OCI-LY7 (cell line): ENCODE measurements around the gene PLPPR1. TPM values are rescaled to one million over a fixed set of nuclear protein-coding genes. Genes with fewer than 3 reads are reported as not detected.
A peak's percentile ranks its signal among the peaks of the same experiment; 100 is the strongest.

Experiments
- Bru-seq: library from RNA; stranded (reverse); fragments of 400-500 nt; gene quantifications from one replicate; lab custom pipeline; 2021; lab: Mats Ljungman, UMichigan
- BruChase-seq, 2 experiments: library from RNA; stranded (reverse); fragments of 400-500 nt; gene quantifications; one replicate each; lab custom pipeline; 2021; lab: Mats Ljungman, UMichigan
- BruUV-seq: library from RNA; stranded (reverse); fragments of 400-500 nt; replicated peaks from 2 replicates; lab custom pipeline; 2021; lab: Mats Ljungman, UMichigan
- CTCF ChIA-PET: fragments of 300-600 bp; sonication (Branson Sonifier 250); formaldehyde crosslinking; loops from one replicate; lab custom pipeline; 2022; ENCODE audit warnings: antibody characterized with exemption; ENCODE audit not compliant: unreplicated experiment; lab: Charles Lee
- POLR2A ChIA-PET: fragments of 300-600 bp; sonication (Branson Sonifier 250); formaldehyde crosslinking; loops from one replicate; lab custom pipeline; 2022; ENCODE audit warnings: antibody characterized with exemption; lab: Charles Lee
- DNase-seq: peaks from one replicate; pipeline ENCODE4 v3.0.0-alpha.2; 2015; ENCODE audit warnings: low spot score
- H2AFZ ChIP-seq: fragments of 200-600 bp; sonication (generic), shearing (Covaris generic); 2 replicates; pipeline ENCODE4 v1.6.1; 2014; ENCODE audit warnings: mild to moderate bottlenecking, antibody characterized with exemption, low read length, moderate library complexity
- H3K27ac ChIP-seq: fragments of 200-600 bp; sonication (generic); 2 replicates; pipeline ENCODE4 v1.5.1; 2014; ENCODE audit warnings: mixed run types, low read depth, mild to moderate bottlenecking, moderate library complexity, low read length, inconsistent platforms; ENCODE audit not compliant: poor library complexity, severe bottlenecking
- H3K36me3 ChIP-seq: fragments of 200-600 bp; sonication (generic); 2 replicates; pipeline ENCODE4 v1.6.1; 2014; ENCODE audit warnings: mild to moderate bottlenecking, antibody characterized with exemption, low read length, moderate library complexity, mixed read lengths; ENCODE audit not compliant: insufficient read depth
- H3K4me1 ChIP-seq: fragments of 200-600 bp; sonication (generic); 2 replicates; pipeline ENCODE4 v1.5.1; 2014; ENCODE audit warnings: mild to moderate bottlenecking, low read length; ENCODE audit not compliant: insufficient read depth, poor library complexity, severe bottlenecking
- H3K4me2 ChIP-seq: fragments of 200-600 bp; sonication (generic); 2 replicates; pipeline ENCODE4 v1.6.1; 2014; ENCODE audit warnings: mild to moderate bottlenecking, low read length
- H3K4me3 ChIP-seq: fragments of 200-600 bp; sonication (generic); 2 replicates; pipeline ENCODE4 v1.5.1; 2014; ENCODE audit warnings: mild to moderate bottlenecking, low read depth, low read length; ENCODE audit not compliant: poor library complexity, severe bottlenecking
- H3K79me2 ChIP-seq: fragments of 200-600 bp; sonication (generic); 2 replicates; pipeline ENCODE4 v1.6.1; 2016; ENCODE audit warnings: low read depth, mild to moderate bottlenecking, low read length, moderate library complexity, mixed read lengths; ENCODE audit not compliant: insufficient read depth
- H3K9me2 ChIP-seq: fragments of 200-600 bp; sonication (generic); 2 replicates; pipeline ENCODE4 v1.6.1; 2016; ENCODE audit warnings: mild to moderate bottlenecking, low read length, mixed read lengths; ENCODE audit not compliant: insufficient read depth
- H3K9me3 ChIP-seq: fragments of 200-600 bp; sonication (generic); 2 replicates; pipeline ENCODE4 v1.6.1; 2014; ENCODE audit warnings: mild to moderate bottlenecking, mixed run types, low read length, mixed read lengths
- H4K20me1 ChIP-seq: fragments of 200-600 bp; sonication (generic); 2 replicates; pipeline ENCODE4 v1.6.1; 2014; ENCODE audit warnings: mild to moderate bottlenecking, antibody characterized with exemption, low read length, moderate library complexity, mixed read lengths; ENCODE audit not compliant: insufficient read depth
- EZH2phosphoT487 ChIP-seq: fragments of 200-600 bp; sonication (generic); IDR thresholded peaks from 2 replicates; pipeline ENCODE4 v1.6.1; 2018; ENCODE audit warnings: low read depth, borderline replicate concordance, mild to moderate bottlenecking, mixed run types, antibody characterized with exemption, low read length, moderate library complexity, mixed read lengths
- intact Hi-C: fragments of 100-400 bp; cut with micrococcal nuclease; formaldehyde crosslinking; loops from one replicate; pipeline ENCODE4 v1.10.0; 2022; ENCODE audit not compliant: unreplicated experiment
- long read RNA-seq: library from polyadenylated mRNA; stranded (forward); transcript quantifications from one replicate; pipeline ENCODE4 v2.0.0, GENCODE V29; 2022
- total RNA-seq, 2 experiments: library from RNA; depleted of rRNA in 1 of 2; stranded (reverse); fragments of >200 nt in 1 of 2; shearing (Covaris generic) in 1 of 2; gene quantifications; 2 replicates each; pipeline ENCODE4 v1.2.3, GENCODE V29; 2014 to 2022
- TF ChIP-seq, protein P1 (sequence below): fragments of 200-600 bp; sonication (generic); conservative IDR thresholded peaks from 2 replicates; pipeline ENCODE4 v1.5.1; 2014; ENCODE audit warnings: mild to moderate bottlenecking, antibody characterized with exemption, low read length, moderate library complexity, mixed read lengths

Gene PLPPR1
- not detected in 2 replicates for total RNA-seq (2014; rRNA removed; shearing (Covaris generic))
- total RNA-seq (2022), result not detected in 2 replicates
- Bru-seq, nascent RNA, result percentile 2 among the genes with signal in this experiment
- percentile 2 among the genes with signal in this experiment for BruChase-seq, experiment 1, labeled RNA remaining after a 6-hour chase
- not detected for BruChase-seq, experiment 2, labeled RNA remaining after a 2-hour chase
- long read RNA-seq, result 0 reads

DNA sequence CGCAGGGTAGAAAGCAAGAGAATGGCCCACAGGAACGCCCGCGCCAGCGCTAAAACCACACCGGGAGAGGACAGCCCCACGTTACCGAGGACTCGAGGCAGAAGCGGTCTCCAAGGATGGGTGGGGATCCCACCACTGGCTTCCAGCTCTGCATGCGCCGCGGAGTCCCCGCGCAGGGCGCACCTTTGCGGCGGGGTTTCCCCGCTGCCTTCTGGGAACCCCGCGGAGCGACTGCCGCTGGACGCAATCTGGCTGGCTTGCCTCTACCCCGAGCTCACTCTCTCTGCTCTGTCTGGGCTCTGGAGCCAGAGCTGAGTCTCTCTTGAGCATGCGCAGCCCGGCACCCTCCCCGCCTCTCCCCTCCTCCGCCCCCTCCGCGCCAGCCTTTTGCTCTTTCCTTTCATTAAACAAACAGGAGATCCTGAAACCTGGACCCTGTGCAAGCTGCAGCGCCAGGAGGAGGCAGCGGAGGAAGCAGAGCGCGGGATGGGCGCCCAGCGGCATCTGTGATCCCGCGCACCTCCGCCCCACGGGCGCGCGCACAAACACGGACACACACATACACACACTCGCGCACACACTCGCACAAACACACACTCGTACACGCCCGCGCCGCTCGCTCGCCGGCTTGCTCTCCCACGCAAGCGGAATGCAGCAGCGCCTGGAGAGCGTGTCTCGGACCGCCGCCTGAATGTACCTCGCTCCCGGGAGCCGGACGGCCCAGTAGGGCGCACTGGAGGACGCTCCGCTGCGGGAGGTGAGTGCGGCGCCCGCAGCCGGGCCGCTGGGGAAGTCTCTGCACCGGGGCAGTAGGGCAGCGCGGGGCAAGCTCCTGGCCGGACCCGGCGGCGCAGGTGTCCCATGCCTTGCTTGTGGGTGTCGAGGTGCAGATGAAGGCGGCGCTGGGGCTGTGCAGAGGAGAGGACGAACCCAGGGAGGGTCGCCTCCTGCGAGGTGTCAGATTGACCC lies at the start of gene PLPPR1:
Gene PLPPR1, plus strand, starts transcription at position 382 of the 969 bp plus-strand sequence.
- TF ChIP-seq, protein P1, sequence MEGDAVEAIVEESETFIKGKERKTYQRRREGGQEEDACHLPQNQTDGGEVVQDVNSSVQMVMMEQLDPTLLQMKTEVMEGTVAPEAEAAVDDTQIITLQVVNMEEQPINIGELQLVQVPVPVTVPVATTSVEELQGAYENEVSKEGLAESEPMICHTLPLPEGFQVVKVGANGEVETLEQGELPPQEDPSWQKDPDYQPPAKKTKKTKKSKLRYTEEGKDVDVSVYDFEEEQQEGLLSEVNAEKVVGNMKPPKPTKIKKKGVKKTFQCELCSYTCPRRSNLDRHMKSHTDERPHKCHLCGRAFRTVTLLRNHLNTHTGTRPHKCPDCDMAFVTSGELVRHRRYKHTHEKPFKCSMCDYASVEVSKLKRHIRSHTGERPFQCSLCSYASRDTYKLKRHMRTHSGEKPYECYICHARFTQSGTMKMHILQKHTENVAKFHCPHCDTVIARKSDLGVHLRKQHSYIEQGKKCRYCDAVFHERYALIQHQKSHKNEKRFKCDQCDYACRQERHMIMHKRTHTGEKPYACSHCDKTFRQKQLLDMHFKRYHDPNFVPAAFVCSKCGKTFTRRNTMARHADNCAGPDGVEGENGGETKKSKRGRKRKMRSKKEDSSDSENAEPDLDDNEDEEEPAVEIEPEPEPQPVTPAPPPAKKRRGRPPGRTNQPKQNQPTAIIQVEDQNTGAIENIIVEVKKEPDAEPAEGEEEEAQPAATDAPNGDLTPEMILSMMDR, result no peak
- no peak for TF ChIP-seq EZH2phosphoT487
- BruUV-seq, result no TSS peak

DNA sequence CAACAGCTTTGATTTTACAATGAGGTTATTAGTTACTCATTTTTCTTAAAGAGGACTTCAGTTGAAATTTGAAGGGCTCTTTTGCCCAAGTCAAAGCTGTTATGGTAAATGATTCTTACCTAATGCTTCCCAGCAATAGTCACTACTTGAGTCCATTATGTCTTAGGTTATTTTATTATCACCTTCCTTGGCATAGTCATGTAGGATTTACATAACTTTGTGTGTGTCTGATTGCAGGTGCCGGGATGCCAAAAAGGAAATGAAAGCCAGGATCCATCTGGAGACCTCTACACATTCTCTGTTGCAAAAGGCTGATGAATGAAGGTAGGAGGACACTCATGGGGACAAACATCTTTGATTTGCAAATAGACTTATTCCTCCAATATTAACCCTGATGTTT lies 38.8 kb upstream of the PLPPR1 start:
- Histone ChIP-seq H3K4me1 (no peaks in the 10 kb centered on the region), H3K27ac (no peak overlapping the region), H3K9me2 (no peaks in the 10 kb centered on the region), H3K4me3 (no peak overlapping the region), H4K20me1 (no peaks in the 10 kb centered on the region), H3K79me2 (no peaks in the 10 kb centered on the region), H2AFZ (no peak overlapping the region), H3K4me2 (no peak overlapping the region), H3K36me3 (no peaks in the 10 kb centered on the region), H3K9me3 (no peaks in the 10 kb centered on the region)
- ChIA-PET POLR2A (no interaction called here), CTCF (no interaction called here)
- no peak for TF ChIP-seq EZH2phosphoT487
- TF ChIP-seq, protein P1, result no peak
- DNase-seq, result no peak
- intact Hi-C loops, result no loop called here
- BruUV-seq, result no TSS peak

More for the DNA sequence above, at the start of gene PLPPR1:
- H3K27ac ChIP-seq, result no peak within 1 kb of the TSS
- H3K36me3 ChIP-seq, result no peaks in the 10 kb centered on the region
- no peaks in the 10 kb centered on the region for H3K9me2 ChIP-seq
- H3K4me3 ChIP-seq, result no peak within 1 kb of the TSS
- H2AFZ ChIP-seq, result no peak within 1 kb of the TSS
- intact Hi-C loops, result no loop called here
- H3K9me3 ChIP-seq, result no peaks in the 10 kb centered on the region
- H3K4me2 ChIP-seq, result no peak within 1 kb of the TSS
- H4K20me1 ChIP-seq, result no peaks in the 10 kb centered on the region
- no peak for DNase-seq
- H3K79me2 ChIP-seq, result no peaks in the 10 kb centered on the region
- no peaks in the 10 kb centered on the region for H3K4me1 ChIP-seq
- CTCF ChIA-PET, result no interaction called here
- POLR2A ChIA-PET, result no interaction called here
